Endothelial cell (in vitro differentiated cells): ENCODE measurements around the gene VBP1. TPM values are rescaled to one million over a fixed set of nuclear protein-coding genes. Genes with fewer than 3 reads are reported as not detected.
"Not testable (repeated sequence)": the region's sequence is repeated elsewhere in the genome, so short reads cannot be mapped to it uniquely, and the experiment has no call there.

Experiments used
- DNase-seq: peaks from one replicate; pipeline ENCODE4 v3.0.0; 2021; ENCODE audit warnings: low spot score
- H3K27ac Mint-ChIP-seq: one replicate; pipeline ENCODE4 v1.8.0; 2021; ENCODE audit warnings: mixed read lengths, inconsistent platforms; ENCODE audit not compliant: unreplicated experiment
- H3K27me3 Mint-ChIP-seq: one replicate; pipeline ENCODE4 v1.8.0; 2021; ENCODE audit warnings: mild to moderate bottlenecking, moderate library complexity, mixed read lengths, inconsistent platforms; ENCODE audit not compliant: unreplicated experiment
- H3K36me3 Mint-ChIP-seq: one replicate; pipeline ENCODE4 v1.8.0; 2021; ENCODE audit warnings: mild to moderate bottlenecking, low read depth, mixed read lengths, inconsistent platforms; ENCODE audit not compliant: unreplicated experiment
- H3K4me1 Mint-ChIP-seq: one replicate; pipeline ENCODE4 v1.8.0; 2021; ENCODE audit warnings: mild to moderate bottlenecking, mixed read lengths, inconsistent platforms; ENCODE audit not compliant: unreplicated experiment
- H3K4me3 Mint-ChIP-seq: one replicate; pipeline ENCODE4 v1.8.0; 2021; ENCODE audit warnings: mild to moderate bottlenecking, mixed read lengths, inconsistent platforms; ENCODE audit not compliant: unreplicated experiment
- H3K9me3 Mint-ChIP-seq: one replicate; pipeline ENCODE4 v1.8.0; 2021; ENCODE audit warnings: mixed read lengths, inconsistent platforms; ENCODE audit not compliant: unreplicated experiment
- CTCF ChIP-seq: fragments of 200-600 bp; sonication (generic); IDR thresholded peaks from one replicate; pipeline ENCODE4 v1.5.0; 2021; ENCODE audit warnings: antibody characterized with exemption; ENCODE audit not compliant: unreplicated experiment
- total RNA-seq: library from RNA; stranded (reverse); fragmentation: NEBNext Ultra II Directional; extraction: Animal tissue kit (Norgen Biotek cat#: 25700); gene quantifications from one replicate; pipeline ENCODE4 v1.2.1, GENCODE V29; 2021; ENCODE audit not compliant: unreplicated experiment

The VBP1 gene
- total RNA-seq, 1 donor from 2014 or later, result 39.0 TPM

DNA sequence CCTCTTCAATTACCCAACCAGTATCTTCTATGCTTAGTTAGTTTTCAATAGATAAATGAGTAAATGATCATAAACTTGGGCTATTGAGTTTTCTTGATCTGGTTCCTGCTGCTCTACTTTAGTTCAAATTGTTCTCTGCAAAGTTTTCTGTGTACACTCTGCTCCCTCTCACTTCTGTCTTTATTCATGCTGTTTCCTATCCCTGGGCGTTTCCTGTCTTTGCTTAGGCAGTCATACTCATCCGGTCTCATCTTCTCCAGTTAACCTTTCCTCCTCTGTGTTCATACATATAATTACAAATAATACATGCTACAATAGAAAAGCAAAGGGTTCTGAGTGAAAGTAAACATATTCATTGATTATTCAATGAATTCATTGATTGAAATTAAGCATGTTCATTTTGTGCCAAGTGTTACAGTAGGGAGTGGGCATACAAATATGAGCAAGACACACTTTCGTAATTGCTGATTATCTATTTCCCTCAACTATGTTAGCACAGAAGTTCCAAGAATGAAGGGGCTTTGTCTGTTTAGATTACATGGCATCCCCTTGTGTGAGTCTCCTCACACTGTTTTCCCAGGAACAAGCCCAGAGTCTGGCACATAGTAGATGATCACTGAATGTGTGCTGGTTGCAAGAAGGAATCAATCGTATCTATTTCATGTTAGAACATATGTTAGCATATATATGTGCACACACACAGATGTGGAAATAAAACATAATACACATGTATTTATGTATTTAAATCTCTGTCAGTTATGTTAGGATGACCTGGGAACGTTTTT is 46.9 kb downstream of the VBP1 start:
- H3K36me3 Mint-ChIP-seq, result no peaks in the 10 kb centered on the region
- peaks cover 7% of the 10 kb centered on the region for H3K4me1 Mint-ChIP-seq
- H3K27me3 Mint-ChIP-seq, result no peaks in the 10 kb centered on the region
- H3K9me3 Mint-ChIP-seq, result no peaks in the 10 kb centered on the region
- no peak for TF ChIP-seq CTCF
- DNase-seq, result no peak
- H3K4me3 Mint-ChIP-seq, result peak overlapping the region; percentile 81
- peak overlapping the region; percentile 3 for H3K27ac Mint-ChIP-seq

DNA sequence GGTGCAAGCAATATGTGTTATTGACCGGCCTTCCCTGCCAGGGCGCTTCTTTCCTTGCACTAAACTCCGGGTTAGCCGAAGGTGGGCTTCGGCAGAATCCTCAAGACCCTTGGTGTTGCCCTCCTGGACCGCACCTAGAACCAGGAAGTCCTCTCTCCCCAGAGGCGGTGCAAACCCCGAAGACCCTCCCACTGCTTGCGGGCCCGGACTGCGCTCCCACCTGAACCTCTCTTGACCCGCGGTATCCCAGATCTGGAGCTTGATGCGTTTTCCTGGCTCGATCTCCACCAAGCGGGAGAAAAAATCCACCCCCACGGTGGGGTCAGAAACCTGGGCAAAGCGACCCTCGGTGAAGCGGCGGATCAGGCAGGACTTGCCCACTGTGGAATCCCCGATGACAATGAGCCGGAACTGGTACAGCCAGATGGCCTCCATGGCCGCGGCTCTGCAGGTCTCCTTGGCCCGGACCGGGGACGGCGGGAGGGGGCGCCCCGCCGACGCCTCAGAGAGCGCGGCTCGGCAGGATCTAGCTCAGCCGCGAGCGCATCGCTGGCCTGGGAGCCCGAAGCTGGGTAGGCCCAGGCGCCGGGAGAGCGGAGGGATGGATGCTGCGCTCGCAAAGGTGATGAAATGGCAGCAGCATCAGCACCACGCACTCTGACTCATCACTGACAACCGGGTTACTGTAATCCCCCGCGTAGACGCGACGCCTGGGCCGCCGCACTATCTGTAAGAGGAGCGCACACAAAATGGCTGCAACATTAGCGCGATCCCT is 47.8 kb downstream of the VBP1 start, which contains the start of gene RAB39B:
Gene RAB39B, minus strand, starts transcription at position 638 of the 775 bp plus-strand sequence. Its CDS starts 203 bp downstream, at position 435.
- Mint-ChIP-seq H3K27me3 (no peaks in the 10 kb centered on the region), H3K27ac (no peak within 1 kb of the TSS), H3K4me3 (peak within 1 kb of the TSS; percentile 84), H3K4me1 (peaks cover 7% of the 10 kb centered on the region), H3K36me3 (no peaks in the 10 kb centered on the region), H3K9me3 (no peaks in the 10 kb centered on the region)
- DNase-seq, result peak; percentile 34
- TF ChIP-seq CTCF, result no peak

- no peak overlapping the region for H3K4me3 Mint-ChIP-seq
- TF ChIP-seq CTCF, result no peak
- no peak for DNase-seq
- no peak overlapping the region for H3K27ac Mint-ChIP-seq
- H3K27me3 Mint-ChIP-seq, result no peaks in the 10 kb centered on the region
- no peaks in the 10 kb centered on the region for H3K36me3 Mint-ChIP-seq
- peaks cover 7% of the 10 kb centered on the region for H3K4me1 Mint-ChIP-seq
- H3K9me3 Mint-ChIP-seq, result no peaks in the 10 kb centered on the region
Measured at GRCh38 chrX:155266439-155266838, 50.2 kb downstream of the VBP1 start.

DNA sequence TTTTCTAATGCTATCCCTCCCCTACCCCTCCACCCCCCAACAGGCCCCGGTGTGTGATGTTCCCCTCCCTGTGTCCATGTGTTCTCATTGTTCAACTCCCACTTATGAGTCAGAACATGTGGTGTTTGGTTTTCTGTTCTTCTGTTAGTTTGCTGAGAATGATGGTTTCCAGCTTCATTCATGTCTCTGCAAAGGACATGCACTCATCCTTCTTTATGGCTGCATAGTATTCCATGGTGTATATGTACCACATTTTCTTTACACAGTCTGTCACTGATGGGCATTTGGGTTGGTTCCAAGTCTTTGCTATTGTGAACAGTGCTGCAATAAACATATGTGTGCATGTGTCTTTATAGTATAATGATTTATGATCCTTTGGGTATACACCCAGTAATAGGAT is 51.7 kb downstream of the VBP1 start:
- not testable (repeated sequence) for H3K36me3 Mint-ChIP-seq, DNase-seq, H3K9me3 Mint-ChIP-seq

DNA sequence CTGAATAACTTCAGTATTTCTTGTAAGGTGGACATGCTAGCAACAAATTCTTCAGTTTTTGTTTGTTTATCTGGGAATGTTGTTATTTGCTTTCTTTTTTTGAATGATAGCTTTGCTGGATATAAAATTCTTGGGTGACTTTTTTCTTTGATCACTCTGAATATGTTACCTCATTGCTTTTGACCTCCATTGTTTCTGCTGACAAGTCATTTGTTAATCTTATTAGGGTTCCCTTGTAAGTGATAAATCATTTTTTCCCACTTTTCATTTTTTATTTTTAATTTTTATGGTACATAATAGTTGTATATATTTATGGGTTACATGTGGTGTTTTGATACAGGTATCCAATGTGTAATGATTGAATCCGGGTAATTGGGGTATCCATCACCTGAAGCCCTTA is 54.7 kb downstream of the VBP1 start:
- DNase-seq, result no peak
- Mint-ChIP-seq H3K27ac (no peak overlapping the region), H3K9me3 (no peaks in the 10 kb centered on the region), H3K36me3 (no peaks in the 10 kb centered on the region), H3K27me3 (no peaks in the 10 kb centered on the region), H3K4me1 (no peaks in the 10 kb centered on the region), H3K4me3 (no peak overlapping the region)
- TF ChIP-seq CTCF, result no peak

More for the DNA sequence above, 51.7 kb downstream of the VBP1 start:
- H3K27ac Mint-ChIP-seq, H3K4me1 Mint-ChIP-seq, H3K27me3 Mint-ChIP-seq, H3K4me3 Mint-ChIP-seq: not testable (repeated sequence)
